ENCODE data around the gene ARSI. TPM values are rescaled to one million over a fixed set of nuclear protein-coding genes. Genes with fewer than 3 reads are reported as not detected.
A peak's percentile ranks its signal among the peaks of the same experiment; 100 is the strongest.
"Not testable (repeated sequence)": the region's sequence is repeated elsewhere in the genome, so short reads cannot be mapped to it uniquely, and the experiment has no call there.

Gene ARSI
- total RNA-seq, 1 donor from 2014 or later, result 4.2 TPM

- Mint-ChIP-seq H3K36me3 (no peaks in the 10 kb centered on the region), H3K4me3 (no peak overlapping the region), H3K9me3 (no peaks in the 10 kb centered on the region), H3K27ac (no peak overlapping the region), H3K27me3 (ENCODE audit: insufficient read depth, low read depth) (peaks cover 7% of the 10 kb centered on the region), H3K4me1 (peaks cover 28% of the 10 kb centered on the region)
- Histone ChIP-seq H4K20me1 (ENCODE audit: low read depth) (no peaks in the 10 kb centered on the region), H2AFZ (replicated peaks) (no peak overlapping the region), H3K9ac (no peak overlapping the region), H3K27ac (no peak overlapping the region), H3K9me3 (ENCODE audit: low read depth) (no peaks in the 10 kb centered on the region), H3K4me1 (peaks cover 23% of the 10 kb centered on the region), H3K4me2 (no peak overlapping the region), H3F3A (ENCODE audit: low read depth) (peaks cover 5% of the 10 kb centered on the region), H3K27me3 (no peaks in the 10 kb centered on the region), H3K4me3 (no peak overlapping the region), H3K79me2 (ENCODE audit: low read depth) (no peaks in the 10 kb centered on the region), H3K36me3 (no peaks in the 10 kb centered on the region)
- no peak for TF ChIP-seq CTCF (IDR thresholded peaks at IDR 0.05)
- no peak for TF ChIP-seq EZH2 (IDR thresholded peaks at IDR 0.05)
- no peak for TF ChIP-seq EZH2phosphoT487 (IDR thresholded peaks at IDR 0.05)
- DNase-seq (ENCODE audit: low spot score), result no peak
These were observed 51.2 kb downstream of the ARSI start for GRCh38 chr5:150251504-150251903.

DNA sequence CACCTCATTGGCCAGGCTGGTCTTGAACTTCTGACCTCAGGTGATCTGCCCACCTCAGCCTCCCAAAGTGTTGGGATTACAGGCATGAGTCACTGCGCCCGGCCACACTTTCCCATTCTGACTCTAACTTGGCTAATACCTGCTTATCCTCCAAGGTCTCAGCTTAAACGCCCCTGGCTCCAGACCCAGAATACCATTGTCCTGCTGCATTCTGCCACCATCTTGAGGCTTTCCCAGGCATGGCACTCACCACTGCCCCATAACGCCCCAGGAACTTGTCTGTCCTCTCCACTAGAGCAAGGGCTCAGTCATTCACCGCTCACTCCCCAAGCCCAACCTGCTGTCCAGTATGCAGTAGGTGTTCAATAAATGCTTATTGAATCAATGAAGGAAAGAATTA lies 53.0 kb downstream of the ARSI start:
- Histone ChIP-seq H3K4me2 (no peak overlapping the region), H3K9ac (no peak overlapping the region), H3K4me3 (no peak overlapping the region), H3K79me2 (ENCODE audit: low read depth) (no peaks in the 10 kb centered on the region), H4K20me1 (ENCODE audit: low read depth) (no peaks in the 10 kb centered on the region), H3K9me3 (ENCODE audit: low read depth) (no peaks in the 10 kb centered on the region), H3K27ac (no peak overlapping the region), H2AFZ (replicated peaks) (no peak overlapping the region), H3F3A (ENCODE audit: low read depth) (no peaks in the 10 kb centered on the region), H3K27me3 (no peaks in the 10 kb centered on the region), H3K4me1 (peaks cover 14% of the 10 kb centered on the region), H3K36me3 (no peaks in the 10 kb centered on the region)
- no peak overlapping the region for H3K27ac Mint-ChIP-seq
- H3K4me1 Mint-ChIP-seq, result peaks cover 20% of the 10 kb centered on the region
- peak; percentile 14 for TF ChIP-seq CTCF (IDR thresholded peaks at IDR 0.05)
- TF ChIP-seq EZH2 (IDR thresholded peaks at IDR 0.05), result no peak
- H3K27me3 Mint-ChIP-seq (ENCODE audit: insufficient read depth, low read depth), result peaks cover 4% of the 10 kb centered on the region
- H3K36me3 Mint-ChIP-seq, result no peaks in the 10 kb centered on the region
- no peaks in the 10 kb centered on the region for H3K9me3 Mint-ChIP-seq
- no peak for DNase-seq (ENCODE audit: low spot score)
- no peak overlapping the region for H3K4me3 Mint-ChIP-seq

GRCh38 chr5:150248946-150249345 lies 53.8 kb downstream of the ARSI start:
- DNase-seq (ENCODE audit: low spot score), result no peak
- Histone ChIP-seq H3K27me3 (no peaks in the 10 kb centered on the region), H3K79me2 (ENCODE audit: low read depth) (no peaks in the 10 kb centered on the region), H3K9me3 (ENCODE audit: low read depth) (no peaks in the 10 kb centered on the region), H2AFZ (replicated peaks) (no peak overlapping the region), H3K4me3 (no peak overlapping the region), H3K4me2 (no peak overlapping the region), H3K9ac (no peak overlapping the region), H4K20me1 (ENCODE audit: low read depth) (no peaks in the 10 kb centered on the region), H3F3A (ENCODE audit: low read depth) (no peaks in the 10 kb centered on the region), H3K4me1 (peaks cover 13% of the 10 kb centered on the region), H3K27ac (no peak overlapping the region), H3K36me3 (no peaks in the 10 kb centered on the region)
- TF ChIP-seq EZH2phosphoT487 (IDR thresholded peaks at IDR 0.05) (no peak), CTCF (IDR thresholded peaks at IDR 0.05) (no peak), EZH2 (IDR thresholded peaks at IDR 0.05) (no peak)
- no peaks in the 10 kb centered on the region for H3K36me3 Mint-ChIP-seq
- H3K4me3 Mint-ChIP-seq, result no peak overlapping the region
- peaks cover 4% of the 10 kb centered on the region for H3K27me3 Mint-ChIP-seq (ENCODE audit: insufficient read depth, low read depth)
- no peaks in the 10 kb centered on the region for H3K9me3 Mint-ChIP-seq
- H3K4me1 Mint-ChIP-seq, result peaks cover 20% of the 10 kb centered on the region
- H3K27ac Mint-ChIP-seq, result no peak overlapping the region

- not testable (repeated sequence) for H3K4me3 Mint-ChIP-seq; DNase-seq (ENCODE audit: low spot score)
These were observed 54.2 kb downstream of the ARSI start for GRCh38 chr5:150248493-150248892.

More at GRCh38 chr5:150248493-150248892, 54.2 kb downstream of the ARSI start:
- H3F3A ChIP-seq (ENCODE audit: low read depth); H3K4me3 ChIP-seq; H3K27ac Mint-ChIP-seq; H3K27ac ChIP-seq; H3K4me2 ChIP-seq; H3K79me2 ChIP-seq (ENCODE audit: low read depth); H3K9ac ChIP-seq; H3K36me3 ChIP-seq; H3K36me3 Mint-ChIP-seq; H3K9me3 Mint-ChIP-seq; H3K9me3 ChIP-seq (ENCODE audit: low read depth); H3K27me3 Mint-ChIP-seq (ENCODE audit: insufficient read depth, low read depth); H4K20me1 ChIP-seq (ENCODE audit: low read depth); H3K27me3 ChIP-seq; H2AFZ ChIP-seq (replicated peaks): not testable (repeated sequence)
- peaks cover 20% of the 10 kb centered on the region for H3K4me1 Mint-ChIP-seq
- peaks cover 17% of the 10 kb centered on the region for H3K4me1 ChIP-seq

All from neural progenitor cell (in vitro differentiated cells).